HG03439 (cell line): Measurements from ENCODE around the gene LYPD5.
"Not testable (repeated sequence)": the region's sequence is repeated elsewhere in the genome, so short reads cannot be mapped to it uniquely, and the experiment has no call there.

ENCODE experiments used
- ATAC-seq: cut with Tn5 transposase; IDR thresholded peaks from one replicate; pipeline ENCODE4 v1.9.1; 2021; ENCODE audit warnings: mild to moderate bottlenecking, moderate library complexity; ENCODE audit not compliant: unreplicated experiment

The LYPD5 gene

DNA sequence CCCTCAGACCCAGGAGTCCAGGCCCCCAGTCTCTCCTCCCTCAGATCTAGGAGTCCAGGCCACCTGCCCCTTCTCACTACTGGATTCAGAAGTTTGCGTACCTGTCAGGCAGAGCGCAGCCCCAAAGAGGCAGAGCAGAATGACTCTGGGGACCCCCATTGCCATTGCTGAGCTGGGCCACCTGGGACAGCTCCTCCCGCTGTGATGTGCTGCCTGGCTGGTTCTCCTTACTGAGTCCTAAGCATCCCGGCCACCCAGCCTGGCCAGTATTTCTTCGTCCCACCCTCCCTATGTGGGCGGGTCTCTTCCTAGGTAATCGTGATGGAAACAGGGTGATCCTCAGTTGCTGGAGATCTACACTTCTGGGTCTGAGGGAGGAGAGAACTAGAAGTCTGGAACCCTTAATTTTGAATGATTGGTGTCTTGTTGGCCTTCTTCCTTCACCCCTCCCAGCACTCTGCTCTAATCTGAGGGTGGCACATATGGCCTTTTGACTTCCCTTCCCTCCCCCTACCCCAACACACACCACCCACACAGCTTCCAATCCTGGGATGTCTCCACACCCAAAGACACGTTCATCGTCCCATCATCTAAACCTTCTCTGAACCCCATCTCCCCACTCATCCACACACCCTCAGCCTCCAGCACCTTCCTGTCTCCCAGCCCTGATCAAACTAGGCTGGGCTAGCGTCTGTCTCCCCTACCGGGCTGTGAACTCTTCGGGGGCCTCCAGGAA lies at the start of gene LYPD5:
TSS of gene LYPD5 (minus strand) at position 232 of the 736 bp plus-strand sequence. CDS start at position 165, 67 bp downstream.
- ATAC-seq: no peak

DNA sequence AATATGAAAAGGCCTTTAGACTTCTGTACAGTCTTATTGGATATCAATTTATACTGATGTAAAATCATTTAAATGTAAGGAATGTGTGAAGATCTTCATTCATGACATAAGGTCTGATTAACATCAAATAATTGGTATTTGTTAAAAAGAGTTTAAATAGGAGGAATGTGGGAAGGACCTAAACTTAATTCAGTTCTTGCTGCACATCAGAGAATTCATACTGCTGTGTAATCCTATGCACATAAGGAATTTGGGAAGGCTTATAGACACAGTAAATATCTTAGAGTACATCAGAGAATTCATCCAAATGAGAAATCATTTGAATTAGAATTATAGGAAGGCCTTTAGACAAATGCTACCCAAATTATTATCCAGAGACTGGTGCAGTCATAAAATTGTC lies 46.6 kb upstream of the LYPD5 start:
- no peak for ATAC-seq

DNA sequence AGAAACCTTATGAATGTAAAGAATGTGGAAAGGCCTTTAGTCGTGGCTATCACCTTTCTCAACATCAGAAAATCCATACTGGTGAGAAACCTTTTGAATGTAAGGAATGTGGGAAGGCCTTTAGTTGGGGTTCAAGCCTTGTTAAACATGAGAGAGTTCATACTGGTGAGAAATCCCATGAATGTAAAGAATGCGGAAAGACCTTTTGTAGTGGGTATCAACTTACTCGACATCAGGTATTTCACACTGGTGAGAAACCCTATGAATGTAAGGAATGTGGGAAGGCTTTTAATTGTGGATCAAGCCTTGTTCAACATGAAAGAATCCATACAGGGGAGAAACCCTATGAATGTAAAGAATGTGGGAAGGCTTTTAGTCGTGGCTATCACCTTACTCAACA lies 45.6 kb upstream of the LYPD5 start:
- no peak for ATAC-seq

- no peak for ATAC-seq
These were observed 45.0 kb upstream of the LYPD5 start for GRCh38 chr19:43847246-43847645.

DNA sequence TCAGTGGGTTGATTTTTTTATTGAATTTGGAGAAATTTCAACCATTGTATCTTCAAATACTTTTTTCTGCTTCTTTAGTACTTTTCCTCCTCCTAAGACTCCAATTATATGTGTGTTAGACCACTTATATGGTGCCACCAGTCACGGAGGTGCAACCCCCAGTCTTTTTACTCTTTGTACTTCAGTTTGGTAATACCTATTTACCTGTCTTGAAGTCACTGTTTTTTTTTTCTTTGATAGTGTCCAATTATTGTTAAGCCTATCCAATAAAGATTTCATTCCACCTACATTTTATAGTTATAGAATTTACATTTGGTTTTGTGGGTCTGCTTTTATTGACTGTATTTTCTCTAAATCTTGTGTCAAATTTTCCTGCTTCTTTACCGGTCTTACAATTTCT lies 39.8 kb upstream of the LYPD5 start:
- ATAC-seq: no peak

DNA sequence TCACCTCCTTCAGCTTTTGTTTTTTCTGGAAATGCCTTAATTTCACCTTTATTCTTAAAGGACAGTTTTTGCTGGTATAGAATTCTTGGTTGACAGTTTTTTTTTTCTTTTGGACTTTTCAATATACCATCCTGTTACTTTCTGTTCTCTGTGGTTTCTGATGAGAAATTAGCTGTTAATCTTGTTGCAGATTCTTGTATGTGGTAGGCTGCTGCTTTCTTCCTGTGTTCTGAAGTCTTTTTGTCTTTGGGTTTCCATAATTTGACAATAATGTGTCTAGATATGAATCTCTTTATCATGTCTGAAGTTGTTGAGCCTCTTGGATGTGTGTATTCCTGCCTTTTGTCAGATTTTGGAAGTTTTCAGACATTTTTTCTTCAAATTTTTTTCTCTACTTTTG lies 36.9 kb upstream of the LYPD5 start:
- ATAC-seq: no peak

DNA sequence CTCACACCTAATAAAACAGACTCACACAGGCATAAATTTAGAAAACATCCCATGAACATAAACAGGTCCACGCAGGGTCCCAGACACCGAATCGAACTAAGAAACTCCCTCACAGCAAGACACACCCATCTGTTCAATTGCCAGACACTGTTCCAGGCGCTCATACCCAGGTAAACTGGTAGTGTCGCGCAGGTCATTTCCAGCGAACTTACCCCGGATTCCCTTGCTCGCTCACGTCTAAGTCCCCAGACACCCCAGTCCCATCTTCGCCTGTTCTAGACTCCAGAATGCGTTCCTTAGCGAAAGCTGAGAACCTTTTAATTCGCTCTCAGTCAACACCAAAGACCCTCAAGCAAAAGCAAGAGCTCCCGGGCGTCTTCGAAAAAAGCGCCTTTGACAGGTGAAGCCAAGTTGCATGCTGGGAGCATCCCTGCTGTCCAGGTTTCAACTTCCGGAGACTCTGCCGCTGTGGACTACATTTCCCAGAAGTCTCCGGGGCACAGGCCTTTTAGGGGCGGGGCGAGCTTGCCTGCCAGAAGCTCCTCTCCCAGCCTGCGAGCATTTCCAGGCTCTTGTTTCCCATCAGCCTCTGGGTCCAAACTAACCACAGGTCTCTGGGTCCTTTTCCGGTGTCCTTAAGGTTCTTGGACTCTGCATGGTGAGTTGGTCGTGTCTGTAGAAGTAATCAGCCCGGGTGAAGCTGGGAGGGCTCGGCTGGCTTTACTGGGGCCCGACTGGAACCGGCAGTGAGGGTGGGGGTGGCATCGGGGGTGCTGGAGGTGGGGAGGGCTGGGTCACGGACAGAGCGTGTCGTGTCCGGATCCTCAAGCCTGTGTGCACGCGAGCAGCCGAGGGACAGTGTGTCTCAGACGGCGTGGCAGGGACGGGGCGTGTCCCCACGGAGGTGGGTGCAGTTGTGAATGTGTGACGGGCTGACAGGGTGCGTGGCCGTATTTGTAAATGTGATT lies 24.8 kb upstream of the LYPD5 start, which contains the start of gene ZNF283:
TSS of gene ZNF283 (plus strand) at position 535 of the 968 bp plus-strand sequence. CDS start 6,184 bp downstream, outside the sequence.
- ATAC-seq: peak; percentile 91

DNA sequence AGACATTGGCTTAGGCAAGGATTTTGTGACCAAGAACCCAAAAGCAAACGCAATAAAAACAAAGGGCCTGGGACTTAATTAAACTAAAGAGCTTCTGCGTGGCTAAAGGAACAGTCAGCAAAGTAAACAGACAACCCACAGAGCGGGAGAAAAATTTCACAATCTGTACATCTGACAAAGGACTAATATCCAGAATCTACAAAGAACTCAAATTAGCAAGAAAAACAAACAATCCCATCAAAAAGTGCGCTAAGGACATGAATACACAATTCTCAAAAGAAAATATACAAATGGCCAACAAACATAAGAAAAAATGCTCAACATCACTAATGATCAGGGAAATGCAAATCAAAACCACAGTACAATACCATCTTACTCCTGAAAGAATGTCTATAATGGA lies 22.3 kb upstream of the LYPD5 start:
- not testable (repeated sequence) for ATAC-seq

DNA sequence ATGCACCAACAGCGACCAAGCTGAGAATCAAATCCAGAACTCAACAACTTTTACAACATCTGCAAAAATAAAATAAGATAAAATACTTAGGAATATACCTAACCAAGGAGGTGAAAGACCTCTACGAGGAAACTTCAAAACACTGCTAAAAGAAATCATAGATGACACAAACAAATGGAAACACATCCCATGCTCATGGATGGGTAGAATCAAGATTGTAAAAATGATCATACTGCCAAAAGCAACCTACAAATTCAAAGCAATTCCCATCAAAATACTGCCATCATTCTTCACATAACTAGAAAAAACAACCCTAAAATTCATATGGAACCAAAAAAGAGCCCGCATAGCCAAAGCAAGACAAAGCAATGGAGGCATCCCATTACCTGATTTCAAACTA lies 21.6 kb upstream of the LYPD5 start:
- ATAC-seq: not testable (repeated sequence)

DNA sequence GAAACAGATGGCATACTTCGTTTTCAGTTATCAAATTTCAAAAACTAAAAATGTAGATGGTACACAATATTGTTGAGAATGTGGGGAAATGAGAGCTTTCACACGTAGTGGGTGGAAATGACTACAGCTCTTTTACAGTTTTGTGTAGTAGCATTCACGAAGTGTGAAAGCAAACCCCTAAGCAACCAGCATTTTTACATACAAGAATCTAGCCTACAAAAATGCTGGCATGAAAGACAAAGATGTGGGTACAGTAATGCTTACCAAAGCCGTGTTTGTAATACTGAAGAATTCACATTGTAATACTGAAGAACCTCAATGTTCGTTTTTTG lies 18.6 kb upstream of the LYPD5 start:
- no peak for ATAC-seq

GRCh38 chr19:43820098-43820883 lies 18.0 kb upstream of the LYPD5 start:
- no peak for ATAC-seq

DNA sequence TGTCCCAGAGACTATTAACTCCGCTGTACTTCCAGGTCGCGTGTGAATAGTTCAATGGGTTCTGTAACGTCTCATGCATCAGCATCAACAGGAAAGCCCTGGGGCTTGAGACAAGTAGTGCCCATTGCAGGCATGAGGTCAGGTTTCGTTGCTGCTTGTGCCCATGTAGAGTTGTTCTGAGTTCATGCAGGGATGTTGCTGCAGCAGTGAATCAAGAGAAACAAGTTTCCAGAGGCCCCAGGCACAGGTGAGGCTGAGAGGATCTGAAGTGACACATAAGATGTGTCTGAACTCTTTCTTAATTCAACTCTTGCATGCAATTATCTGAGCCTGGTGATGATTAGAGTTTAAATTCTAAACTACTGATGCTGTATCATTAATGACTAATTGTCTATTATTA lies 16.3 kb upstream of the LYPD5 start:
- no peak for ATAC-seq

GRCh38 chr19:43817454-43817853 lies 15.2 kb upstream of the LYPD5 start:
- not testable (repeated sequence) for ATAC-seq

DNA sequence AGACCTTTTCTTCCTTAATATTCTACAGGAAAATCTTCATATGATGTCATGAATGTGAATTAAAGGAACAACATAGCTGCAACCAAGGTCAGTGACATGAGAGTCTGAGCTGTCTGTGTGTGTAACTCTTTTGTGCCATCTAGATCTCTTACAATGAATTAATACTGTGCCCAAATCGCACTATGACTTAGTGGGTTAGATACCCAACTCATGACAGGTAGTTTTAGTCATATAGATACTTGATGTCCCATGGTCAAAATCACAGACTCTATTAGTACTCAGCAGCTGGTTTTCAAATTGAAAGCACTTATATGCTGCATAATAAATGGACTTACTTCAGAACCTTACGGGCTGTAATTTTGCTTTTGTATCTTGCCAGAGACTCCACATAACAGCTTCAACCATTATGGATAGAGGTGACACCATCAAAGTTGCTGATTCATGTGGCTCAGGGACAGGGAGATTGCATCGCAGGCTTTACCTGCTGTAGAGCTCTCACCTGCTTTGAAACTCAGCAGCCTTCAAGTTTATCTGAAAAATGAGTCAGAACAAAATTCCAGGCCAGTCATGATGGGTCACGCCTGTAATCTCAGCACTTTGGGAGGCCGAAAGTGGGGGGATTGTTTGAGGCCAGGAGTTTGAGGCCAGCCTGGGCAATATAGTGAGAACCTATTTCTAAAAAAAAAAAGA lies 12.6 kb upstream of the LYPD5 start:
- ATAC-seq: no peak

- ATAC-seq: no peak
These were observed 10.4 kb upstream of the LYPD5 start for GRCh38 chr19:43812688-43813087.

GRCh38 chr19:43812259-43812658 lies 10.0 kb upstream of the LYPD5 start:
- no peak for ATAC-seq

- ATAC-seq: no peak
These were observed 9.6 kb upstream of the LYPD5 start for GRCh38 chr19:43811837-43812236.

DNA sequence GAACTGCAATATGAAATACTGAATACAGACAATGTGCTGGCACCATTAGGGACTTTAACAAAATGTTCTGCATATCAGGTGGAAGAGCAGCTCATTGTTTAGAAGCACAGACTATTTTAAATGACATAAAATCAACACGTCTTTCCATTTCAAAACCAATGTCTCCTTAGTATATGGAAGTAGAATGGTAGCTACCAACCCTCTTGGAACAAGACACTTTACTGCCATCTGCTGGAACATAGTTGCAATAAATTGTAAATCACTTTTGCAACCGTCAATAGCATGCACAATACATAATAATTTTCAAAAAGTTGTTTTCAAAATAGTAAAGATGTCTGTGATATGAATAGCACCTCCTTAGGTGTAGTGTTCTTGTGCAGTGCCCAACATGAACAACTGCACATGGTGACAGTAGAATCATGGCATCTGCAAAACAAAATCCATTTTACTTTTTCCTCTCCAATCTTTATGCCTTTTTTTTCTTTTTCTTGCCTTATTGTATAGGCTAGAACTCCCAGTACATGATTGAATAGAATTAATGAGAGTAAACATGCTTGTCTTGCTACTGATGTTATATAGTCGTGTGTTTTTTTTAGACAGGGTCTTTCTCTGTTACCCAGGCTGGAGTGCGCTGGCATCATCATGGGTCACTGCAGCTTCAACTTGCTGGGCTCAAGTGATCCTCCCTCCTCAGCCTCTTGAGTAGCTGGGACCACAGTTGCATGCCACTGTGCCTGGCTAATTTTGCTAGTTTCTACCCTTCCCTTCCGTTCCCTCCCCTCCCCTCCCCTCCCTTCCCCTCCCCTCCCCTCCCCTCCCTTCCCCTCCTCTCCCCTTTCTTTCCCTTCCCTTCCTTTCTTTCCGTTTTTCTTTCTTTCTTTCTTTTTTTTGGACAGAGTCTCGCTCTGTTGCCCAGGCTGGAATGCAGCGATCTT lies 7.8 kb upstream of the LYPD5 start:
- ATAC-seq: no peak

- no peak for ATAC-seq
These were observed 5.4 kb upstream of the LYPD5 start for GRCh38 chr19:43807651-43808050.
